Right renal cortex interstitium (tissue), 3 donors: Measurements from ENCODE around the gene HAUS2. TPM values are rescaled to one million over a fixed set of nuclear protein-coding genes. Genes with fewer than 3 reads are reported as not detected.

Experiments
- DNase-seq, 3 donors: peaks; one replicate each; pipeline ENCODE4 v3.0.0-alpha.2; 2013; ENCODE audit warnings: low read depth in 3 of 3, low spot score in 2 of 3
- polyA plus RNA-seq, 3 donors: library from polyadenylated mRNA; unstranded; fragments of 120-200 nt; gene quantifications; one replicate each; pipeline ENCODE4 v1.2.1, GENCODE V29; 2013; ENCODE audit not compliant: insufficient read length in 3 of 3

The HAUS2 gene
- polyA plus RNA-seq, 3 donors, result 21.9 to 25.7 (median 24.9) TPM

GRCh38 chr15:42605796-42606195 is 57.2 kb downstream of the HAUS2 start:
- DNase-seq, result no peak

GRCh38 chr15:42608110-42608531 is 59.5 kb downstream of the HAUS2 start:
- DNase-seq, result no peak

GRCh38 chr15:42608752-42609488 is 60.3 kb downstream of the HAUS2 start:
- DNase-seq, result no peak

GRCh38 chr15:42611532-42611931 is 62.9 kb downstream of the HAUS2 start:
- DNase-seq, result no peak

GRCh38 chr15:42612367-42612912 is 63.8 kb downstream of the HAUS2 start:
- no peak for DNase-seq

GRCh38 chr15:42616107-42616506 is 67.5 kb downstream of the HAUS2 start:
- DNase-seq, result no peak

Other genes with a start within 250 kb of the HAUS2 start
- 10 to 100 TPM; 23.9 to 31.8 (median 24.6) TPM for gene CAPN3, start 189.3 kb upstream of the HAUS2 start, polyA plus RNA-seq
- 10 to 100 TPM; 47.1 to 50.6 (median 50.5) TPM for gene ZNF106, start 57.7 kb upstream of the HAUS2 start, polyA plus RNA-seq
- gene SNAP23, start 53.2 kb upstream of the HAUS2 start, polyA plus RNA-seq, result 100 to 1,000 TPM; 117 to 123 (median 120) TPM
- 10 to 100 TPM; 21.8 to 23.8 (median 23.5) TPM for gene LRRC57, start within 50 bp of the HAUS2 start, polyA plus RNA-seq
- 1 to 10 TPM; 7.5 to 9.4 (median 7.5) TPM for gene STARD9, start 26.8 kb downstream of the HAUS2 start, polyA plus RNA-seq
- 10 to 100 TPM; 14.5 to 15.4 (median 14.6) TPM for gene CDAN1, start 188.3 kb downstream of the HAUS2 start, polyA plus RNA-seq